Transverse colon (tissue), 4 donors: Measurements from ENCODE around the gene RHNO1. TPM values are rescaled to one million over a fixed set of nuclear protein-coding genes. Genes with fewer than 3 reads are reported as not detected.

ENCODE experiments used
- DNase-seq: peaks from one replicate; pipeline ENCODE4 v3.0.0-alpha.2; 2019
- H3K27ac ChIP-seq, 4 donors: fragments of 200-600 bp; sonication (generic); 2 replicates each; pipeline ENCODE4 v1.5.1; 2016 to 2018; ENCODE audit warnings: inconsistent platforms in 4 of 4
- H3K27me3 ChIP-seq: fragments of 200-600 bp; sonication (generic); 2 replicates; pipeline ENCODE4 v1.5.1; 2017; ENCODE audit warnings: inconsistent platforms
- H3K36me3 ChIP-seq, 4 donors: fragments of 200-600 bp; sonication (generic); 2 replicates each; pipeline ENCODE4 v1.5.1; 2017 to 2019; ENCODE audit warnings: inconsistent platforms in 4 of 4
- H3K4me1 ChIP-seq, 4 donors: fragments of 200-600 bp; sonication (generic); 2 replicates each; pipeline ENCODE4 v1.5.1; 2017 to 2020; ENCODE audit warnings: inconsistent platforms in 4 of 4
- H3K4me3 ChIP-seq, 4 donors: fragments of 200-600 bp; sonication (generic); 1 replicate in 1 of 4; 2 replicates in 3 of 4; pipeline versions ENCODE4 v1.5.1 to v1.6.1; 2017 to 2019; ENCODE audit warnings: inconsistent platforms in 4 of 4
- H3K9me3 ChIP-seq, 2 donors: fragments of 200-600 bp; sonication (generic); 2 replicates each; pipeline ENCODE4 v1.5.1; 2017 to 2019; ENCODE audit warnings: inconsistent platforms in 2 of 2
- CTCF ChIP-seq, 5 experiments: fragments of 200-600 bp in 3 of 5; fragments of 450-650 bp in 2 of 5; sonication (generic) in 3 of 5; IDR thresholded peaks; 1 replicate in 2 of 5; 2 replicates in 3 of 5; pipeline ENCODE4 v1.5.1; 2016 to 2017; ENCODE audit warnings: antibody characterized with exemption in 5 of 5, inconsistent platforms in 3 of 5, mild to moderate bottlenecking in 2 of 5, moderate library complexity in 1 of 5
- EP300 ChIP-seq: sonication (generic); formaldehyde crosslinking; IDR thresholded peaks from one replicate; pipeline ENCODE4 v1.6.1; 2017; ENCODE audit warnings: antibody characterized with exemption, low read depth
- POLR2A ChIP-seq: fragments of 450-650 bp; IDR thresholded peaks from one replicate; pipeline ENCODE4 v1.6.1; 2016; ENCODE audit warnings: antibody characterized with exemption, mild to moderate bottlenecking, moderate library complexity
- POLR2AphosphoS5 ChIP-seq, 3 donors: sonication (generic); formaldehyde crosslinking; IDR thresholded peaks; one replicate each; pipeline ENCODE4 v1.6.1; 2016; ENCODE audit warnings: antibody characterized with exemption in 3 of 3
- WGBS, 2 donors: methylation state at CpG; one replicate each; pipeline ENCODE4 v1.1.5; 2018; ENCODE audit warnings: low coverage in 1 of 2; 5-methylcytosine and 5-hydroxymethylcytosine counted together
- in situ Hi-C, 4 donors: fragments of 200-750 bp; cut with MboI; loops; one replicate each; pipeline versions ENCODE4 v1.15.0 to v1.15.1; 2017; ENCODE audit warnings: low sequenced_read_pairs in 3 of 4, low pct_ligation_motif_present in 1 of 4, low pct_unique_long_range_greater_than_20kb in 1 of 4
- intact Hi-C: fragments of 100-400 bp; cut with DNase I; formaldehyde crosslinking; loops from one replicate; pipeline ENCODE4 v1.15.1; 2023; ENCODE audit warnings: low total_unique reads
- total RNA-seq, 4 donors: library from RNA; depleted of rRNA; stranded (reverse); fragments of >200 nt; gene quantifications; one replicate each; pipeline ENCODE4 v1.1.0, GENCODE V29; 2016

The RHNO1 gene
- total RNA-seq, 4 donors from 2014 or later: 5.4 to 16.8 (median 8.6) TPM

DNA sequence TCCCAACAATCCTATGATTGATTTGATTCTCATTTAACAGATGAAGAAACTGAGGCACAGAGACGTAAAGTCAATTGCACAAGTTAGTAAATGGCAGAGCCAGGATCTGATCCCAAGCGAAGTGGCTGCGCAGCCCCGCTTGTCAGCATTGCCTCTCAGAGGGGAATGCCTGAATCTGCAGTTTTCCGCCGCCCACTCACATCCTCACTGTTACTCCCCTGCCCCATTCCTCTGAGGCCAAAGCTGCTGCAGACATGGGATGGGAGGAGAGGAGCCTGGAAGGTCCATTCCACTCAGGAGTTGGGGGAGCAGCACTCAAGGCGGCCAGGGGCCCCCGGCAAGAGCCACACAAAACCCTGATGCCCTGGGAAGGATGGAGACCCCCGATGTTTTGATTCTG, 43.2 kb upstream of the RHNO1 start:
- WGBS, 2 donors: 67 to 82% methylated on average over 1 to 9 of the region's 9 CpGs
- TF ChIP-seq CTCF (IDR thresholded peaks at IDR 0.05) (no peak), EP300 (no peak), POLR2AphosphoS5 (IDR thresholded peaks at IDR 0.05) (no peak), POLR2A (no peak)
- Histone ChIP-seq H3K27me3 (no peaks in the 10 kb centered on the region), H3K36me3 (no peaks in the 10 kb centered on the region), H3K27ac (peak overlapping the region in 1 of 4 donors; percentile 24), H3K9me3 (no peaks in the 10 kb centered on the region), H3K4me3 (no peak overlapping the region), H3K4me1 (peaks cover 0 to 13% (median 7%) of the 10 kb centered on the region in 4 donors)
- intact Hi-C loops (no loop called here), in situ Hi-C loops (no loop called here)
- DNase-seq: no peak

DNA sequence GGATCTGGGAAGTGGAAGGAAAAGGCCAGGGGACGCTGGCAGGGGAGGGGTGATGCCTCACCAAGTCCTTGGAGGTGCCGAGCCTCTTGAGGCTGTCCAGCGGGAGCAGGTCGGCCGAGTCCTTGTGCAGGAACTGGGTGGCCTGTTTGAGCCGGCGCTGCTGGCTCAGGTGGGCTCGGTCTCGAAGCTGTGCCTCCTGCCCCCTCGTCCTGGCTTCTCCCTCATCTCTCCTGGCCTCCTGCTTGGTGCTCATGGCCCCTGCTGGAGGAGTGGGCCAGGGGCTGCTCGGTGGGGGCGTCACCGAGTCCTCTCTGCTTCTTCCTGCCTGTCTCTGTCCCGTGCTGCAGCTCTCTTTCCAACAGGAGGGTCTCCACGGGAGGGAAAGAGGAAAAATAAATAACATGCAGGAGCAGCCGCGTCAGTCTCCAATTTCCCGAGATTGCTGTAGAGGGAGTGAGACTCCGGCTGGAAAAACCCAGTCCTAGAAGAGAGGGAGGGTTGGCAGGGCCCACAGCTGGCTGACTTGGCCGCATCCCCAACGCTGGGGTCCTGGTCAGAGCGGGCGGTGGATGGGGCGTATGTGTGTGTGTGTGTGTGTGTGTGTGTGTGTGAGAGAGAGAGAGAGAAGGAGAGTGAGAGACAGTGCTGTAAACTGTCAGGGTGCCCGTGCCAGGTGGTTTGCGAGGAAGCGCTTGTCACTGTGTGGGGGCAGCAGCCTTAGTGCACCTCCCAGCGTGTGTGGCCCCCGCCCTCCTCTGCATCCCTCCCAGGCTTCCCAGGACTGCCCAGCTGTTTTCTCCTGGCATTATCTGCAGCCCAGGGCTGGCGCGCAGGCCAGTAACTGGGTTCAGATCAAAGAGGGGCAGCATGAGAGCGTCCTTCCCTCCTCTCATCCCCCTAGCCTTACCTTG, 42.2 kb upstream of the RHNO1 start, which contains the start of gene NRIP2:
NRIP2 (minus strand) TSS at position 455 of the 911 bp plus-strand sequence; CDS start at position 403, 52 bp downstream.
- peak within 1 kb of the TSS in 2 of 4 donors; percentile 2 to 17 for H3K4me3 ChIP-seq
- in situ Hi-C loops: no loop called here
- peak within 1 kb of the TSS in 1 of 4 donors; percentile 24 for H3K27ac ChIP-seq
- DNase-seq: no peak
- no peaks in the 10 kb centered on the region for H3K36me3 ChIP-seq
- peaks cover 0 to 13% (median 7%) of the 10 kb centered on the region in 4 donors for H3K4me1 ChIP-seq
- WGBS, 2 donors: 9 to 35% methylated on average over 7 to 32 of the region's 32 CpGs
- intact Hi-C loops: no loop called here
- TF ChIP-seq POLR2AphosphoS5 (IDR thresholded peaks at IDR 0.05): no peak
- TF ChIP-seq CTCF (IDR thresholded peaks at IDR 0.05): no peak
- TF ChIP-seq EP300: no peak
- no peak for TF ChIP-seq POLR2A
- H3K9me3 ChIP-seq: no peaks in the 10 kb centered on the region
- no peaks in the 10 kb centered on the region for H3K27me3 ChIP-seq

DNA sequence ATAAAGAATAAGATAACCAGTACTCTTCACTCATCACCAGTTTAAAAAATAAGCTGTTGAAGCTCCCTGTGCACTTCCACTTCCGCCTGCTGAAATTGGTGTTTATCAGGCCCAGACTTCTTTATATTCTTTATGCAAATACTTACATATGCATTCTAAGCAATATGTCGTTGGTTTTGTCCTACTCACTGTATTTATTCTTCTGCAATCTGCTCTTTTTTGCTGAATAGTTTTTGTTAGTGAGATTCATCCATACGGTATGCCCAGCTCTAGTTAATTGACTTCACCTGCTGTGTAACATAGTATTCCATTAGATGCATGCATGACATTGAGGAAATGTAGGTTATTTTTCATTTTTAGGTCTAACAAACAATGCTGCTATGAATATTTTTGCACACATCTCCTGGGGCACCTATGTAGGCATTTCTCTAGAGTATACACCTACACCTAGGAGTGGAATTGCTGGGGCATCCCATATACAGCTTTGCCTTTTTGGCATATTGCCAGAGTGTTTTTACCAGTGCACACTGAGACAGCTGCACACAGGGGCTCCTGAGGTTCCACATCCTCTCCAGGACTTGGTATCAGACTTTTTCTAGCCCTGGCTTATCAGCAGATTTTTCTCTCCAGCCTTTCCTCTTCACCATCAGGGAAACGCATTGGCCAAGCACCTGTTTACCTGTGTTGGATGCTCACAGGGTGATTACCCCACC, 41.2 kb upstream of the RHNO1 start:
- Histone ChIP-seq H3K4me3 (no peak overlapping the region), H3K4me1 (peaks cover 0 to 13% (median 7%) of the 10 kb centered on the region in 4 donors), H3K36me3 (no peaks in the 10 kb centered on the region), H3K27me3 (no peaks in the 10 kb centered on the region), H3K9me3 (no peaks in the 10 kb centered on the region), H3K27ac (no peak overlapping the region)
- in situ Hi-C loops: no loop called here
- WGBS, 2 donors: 65 to 73% methylated on average over 4 of the region's 4 CpGs
- DNase-seq: no peak
- intact Hi-C loops: no loop called here
- TF ChIP-seq POLR2AphosphoS5 (IDR thresholded peaks at IDR 0.05): no peak
- TF ChIP-seq CTCF (IDR thresholded peaks at IDR 0.05): no peak
- no peak for TF ChIP-seq POLR2A

DNA sequence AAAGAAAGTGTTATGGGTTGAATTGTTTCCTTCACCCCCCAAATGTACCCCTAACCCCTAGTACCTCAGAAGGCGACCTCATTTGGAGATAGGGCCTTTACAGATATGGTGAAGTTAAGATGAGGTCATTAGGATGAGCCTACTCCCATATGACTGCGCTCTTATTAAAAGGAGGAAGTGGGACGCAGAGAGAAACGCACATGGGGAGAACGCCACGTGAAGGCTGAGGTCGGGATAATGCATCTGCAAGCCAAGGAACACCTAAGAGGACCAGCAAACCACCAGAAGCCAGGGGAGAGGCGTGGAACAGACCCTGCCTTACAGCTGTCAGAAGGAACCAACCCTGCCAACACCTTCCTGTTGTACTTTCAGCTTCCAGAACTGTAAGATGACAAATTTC, 40.4 kb upstream of the RHNO1 start:
- no peaks in the 10 kb centered on the region for H3K27me3 ChIP-seq
- no peak overlapping the region for H3K4me3 ChIP-seq
- no peaks in the 10 kb centered on the region for H3K36me3 ChIP-seq
- no peak for DNase-seq
- H3K27ac ChIP-seq: no peak overlapping the region
- intact Hi-C loops (no loop called here), in situ Hi-C loops (no loop called here)
- peaks cover 0 to 13% (median 7%) of the 10 kb centered on the region in 4 donors for H3K4me1 ChIP-seq
- H3K9me3 ChIP-seq: no peaks in the 10 kb centered on the region
- TF ChIP-seq EP300: no peak
- no peak for TF ChIP-seq POLR2A
- no peak for TF ChIP-seq POLR2AphosphoS5 (IDR thresholded peaks at IDR 0.05)
- TF ChIP-seq CTCF (IDR thresholded peaks at IDR 0.05): no peak
- 90 to 96% methylated on average over 6 to 8 of the region's 8 CpGs for WGBS, 2 donors
